H9 (cell line): ENCODE data around the gene LIPH. TPM values are rescaled to one million over a fixed set of nuclear protein-coding genes. Genes with fewer than 3 reads are reported as not detected.

Experiments
- DNase-seq: peaks from one replicate; pipeline ENCODE4 v3.0.0-alpha.2; 2017
- H2AFZ ChIP-seq: one replicate; pipeline ENCODE4 v1.6.1; 2013; ENCODE audit warnings: mild to moderate bottlenecking, low read length, control low read depth, moderate library complexity
- H2AK5ac ChIP-seq: 2 replicates; pipeline ENCODE4 v1.6.1; 2013; ENCODE audit warnings: low read length, control low read depth, mixed read lengths; ENCODE audit not compliant: insufficient read length
- H2BK120ac ChIP-seq: one replicate; pipeline ENCODE4 v1.6.1; 2013; ENCODE audit warnings: low read depth, mild to moderate bottlenecking, low read length, control low read depth, inconsistent platforms; ENCODE audit not compliant: poor library complexity, severe bottlenecking
- H2BK12ac ChIP-seq: 2 replicates; pipeline ENCODE4 v1.6.1; 2013; ENCODE audit warnings: low read length, control low read depth, mixed read lengths, low read depth; ENCODE audit not compliant: insufficient read length
- H2BK15ac ChIP-seq: 2 replicates; pipeline ENCODE4 v1.6.1; 2013; ENCODE audit warnings: low read depth, low read length, control low read depth
- H2BK20ac ChIP-seq: one replicate; pipeline ENCODE4 v1.6.1; 2013; ENCODE audit warnings: low read depth, mild to moderate bottlenecking, low read length, control low read depth, inconsistent platforms; ENCODE audit not compliant: poor library complexity, severe bottlenecking
- H2BK5ac ChIP-seq: 2 replicates; pipeline ENCODE4 v1.6.1; 2013; ENCODE audit warnings: low read length, control low read depth, mixed read lengths; ENCODE audit not compliant: insufficient read length
- H3K14ac ChIP-seq: 2 replicates; pipeline ENCODE4 v1.6.1; 2013; ENCODE audit warnings: low read length, control low read depth; ENCODE audit not compliant: insufficient read depth
- H3K18ac ChIP-seq: 2 replicates; pipeline ENCODE4 v1.6.1; 2013; ENCODE audit warnings: low read depth, mild to moderate bottlenecking, mixed read lengths, low read length, control low read depth; ENCODE audit not compliant: insufficient read length
- H3K23ac ChIP-seq: 2 replicates; pipeline ENCODE4 v1.6.1; 2013; ENCODE audit warnings: low read length, control low read depth, mixed read lengths, low read depth; ENCODE audit not compliant: insufficient read length
- H3K23me2 ChIP-seq: 2 replicates; pipeline ENCODE4 v1.6.1; 2013; ENCODE audit warnings: low read depth, mild to moderate bottlenecking, mixed read lengths, low read length, control low read depth; ENCODE audit not compliant: insufficient read length, poor library complexity, severe bottlenecking
- H3K27ac ChIP-seq: 2 replicates; pipeline ENCODE4 v1.5.1; 2013; ENCODE audit warnings: low read length, control low read depth, mixed read lengths, low read depth; ENCODE audit not compliant: insufficient read length
- H3K27me3 ChIP-seq: 2 replicates; pipeline ENCODE4 v1.6.1; 2013; ENCODE audit warnings: low read length, control low read depth, inconsistent platforms; ENCODE audit not compliant: insufficient read depth
- H3K4ac ChIP-seq: 2 replicates; pipeline ENCODE4 v1.6.1; 2013; ENCODE audit warnings: low read depth, mild to moderate bottlenecking, control low read depth, inconsistent platforms, low read length, moderate library complexity
- H3K4me1 ChIP-seq: 2 replicates; pipeline ENCODE4 v1.6.1; 2013; ENCODE audit warnings: low read length, control low read depth, inconsistent platforms; ENCODE audit not compliant: insufficient read depth
- H3K4me2 ChIP-seq: 2 replicates; pipeline ENCODE4 v1.6.1; 2013; ENCODE audit warnings: low read length, control low read depth, mixed read lengths; ENCODE audit not compliant: insufficient read length, insufficient read depth
- H3K56ac ChIP-seq: 2 replicates; pipeline ENCODE4 v1.6.1; 2013; ENCODE audit warnings: low read depth, mild to moderate bottlenecking, mixed read lengths, low read length, control low read depth; ENCODE audit not compliant: insufficient read length
- H3K79me1 ChIP-seq: 2 replicates; pipeline ENCODE4 v1.6.1; 2013; ENCODE audit warnings: low read depth, mild to moderate bottlenecking, moderate library complexity, low read length, control low read depth, inconsistent platforms; ENCODE audit not compliant: insufficient read depth, poor library complexity, severe bottlenecking
- H3K79me2 ChIP-seq: 2 replicates; pipeline ENCODE4 v1.6.1; 2013; ENCODE audit warnings: low read length, control low read depth, inconsistent platforms; ENCODE audit not compliant: insufficient read depth
- H3K9ac ChIP-seq: 2 replicates; pipeline ENCODE4 v1.6.1; 2013; ENCODE audit warnings: low read length, control low read depth, mixed read lengths; ENCODE audit not compliant: insufficient read length; ENCODE audit errors: extremely low read depth
- H3K9me3 ChIP-seq: one replicate; pipeline ENCODE4 v1.6.1; 2013; ENCODE audit warnings: low read depth, low read length, inconsistent platforms; ENCODE audit not compliant: control insufficient read depth
- H3T11ph ChIP-seq: one replicate; pipeline ENCODE4 v1.6.1; 2013; ENCODE audit warnings: mild to moderate bottlenecking, low read length, control low read depth, inconsistent platforms
- H4K20me1 ChIP-seq: one replicate; pipeline ENCODE4 v1.6.1; 2013; ENCODE audit not compliant: control insufficient read depth, insufficient read length, insufficient read depth
- H4K5ac ChIP-seq: 2 replicates; pipeline ENCODE4 v1.6.1; 2013; ENCODE audit warnings: low read depth, mild to moderate bottlenecking, mixed read lengths, low read length, control low read depth; ENCODE audit not compliant: insufficient read length
- H4K8ac ChIP-seq: replicated peaks from 2 replicates; pipeline ENCODE4 v1.6.1; 2013; ENCODE audit warnings: low read length, control low read depth, mixed read lengths, low read depth; ENCODE audit not compliant: insufficient read length
- H4K91ac ChIP-seq: 2 replicates; pipeline ENCODE4 v1.6.1; 2013; ENCODE audit warnings: low read depth, mild to moderate bottlenecking, moderate library complexity, mixed read lengths, low read length, control low read depth; ENCODE audit not compliant: insufficient read length
- H3K27ac Mint-ChIP-seq, 3 experiments: 2 replicates in 2 of 3; 3 replicates in 1 of 3; pipeline ENCODE4 v1.8.0; 2020 to 2021; ENCODE audit warnings: mixed read lengths in 3 of 3, mild to moderate bottlenecking in 1 of 3, moderate library complexity in 1 of 3
- H3K27me3 Mint-ChIP-seq: 2 replicates; pipeline ENCODE4 v1.8.0; 2021; ENCODE audit warnings: low read depth, mild to moderate bottlenecking, moderate library complexity, mixed read lengths
- H3K36me3 Mint-ChIP-seq, 3 experiments: 2 replicates in 2 of 3; 3 replicates in 1 of 3; pipeline ENCODE4 v1.8.0; 2020 to 2021; ENCODE audit warnings: low read depth in 3 of 3, mixed read lengths in 3 of 3; ENCODE audit not compliant: insufficient read depth in 1 of 3
- H3K4me1 Mint-ChIP-seq, 2 experiments: 2 replicates each; pipeline ENCODE4 v1.8.0; 2020; ENCODE audit warnings: mixed read lengths in 2 of 2
- H3K4me3 Mint-ChIP-seq, 2 experiments: 2 replicates in 1 of 2; 3 replicates in 1 of 2; pipeline ENCODE4 v1.8.0; 2020 to 2021; ENCODE audit warnings: mild to moderate bottlenecking in 2 of 2, mixed read lengths in 2 of 2, moderate library complexity in 1 of 2
- H3K9me3 Mint-ChIP-seq, 2 experiments: 2 replicates in 1 of 2; 3 replicates in 1 of 2; pipeline ENCODE4 v1.8.0; 2020; ENCODE audit warnings: mild to moderate bottlenecking in 2 of 2, mixed read lengths in 2 of 2, moderate library complexity in 1 of 2
- whole genome bisulfite sequencing: extraction: QIAGEN DNeasy Blood & Tissue Kit; methylation state at CpG from one replicate; pipeline ENCODE4 v1.1.7; 2013; ENCODE audit warnings: missing lambda C conversion rate, low lambda C conversion rate, mixed read lengths; ENCODE audit not compliant: insufficient read length; ENCODE audit errors: extremely low coverage; 5-methylcytosine and 5-hydroxymethylcytosine counted together
- total RNA-seq: library from RNA; stranded (reverse); gene quantifications from 2 replicates; pipeline ENCODE4 v1.2.1, GENCODE V29; 2021
- TF ChIP-seq, protein P1 (sequence below): fragments of 200-600 bp; sonication (generic); conservative IDR thresholded peaks from 3 replicates; pipeline ENCODE4 v1.8.0; 2021; ENCODE audit warnings: antibody characterized with exemption, mild to moderate bottlenecking

LIPH gene
- total RNA-seq, 1 experiment from 2014 or later: 0.17 TPM

DNA sequence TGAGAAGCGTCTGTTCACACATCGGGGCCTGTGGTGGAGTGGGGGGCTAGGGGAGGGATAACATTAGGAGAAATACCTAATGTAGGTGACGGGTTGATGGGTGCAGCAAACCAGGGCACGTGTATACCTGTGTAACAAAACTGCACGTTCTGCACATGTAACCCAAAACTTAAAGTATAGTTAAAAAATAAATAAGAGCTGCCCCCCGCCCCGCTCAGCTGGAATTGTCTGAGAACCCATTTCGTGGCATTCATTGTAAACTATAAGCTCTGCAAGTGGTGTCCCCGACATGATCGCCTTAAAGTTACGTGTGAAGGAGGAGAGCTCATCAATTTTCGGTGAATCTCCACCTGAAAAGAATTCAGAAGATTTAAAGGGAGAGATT, 7.3 kb upstream of the LIPH start:
- Histone ChIP-seq H3K14ac (no peak overlapping the region), H3K4me2 (no peak overlapping the region), H3K4me1 (0 out of 2 replicates have a peak, but pooled peaks cover 5% of the 10 kb centered on the region), H2AK5ac (no peak overlapping the region), H3K79me2 (no peaks in the 10 kb centered on the region), H3K79me1 (no peaks in the 10 kb centered on the region), H3K23ac (no peak overlapping the region), H3K9me3 (no peaks in the 10 kb centered on the region), H2BK5ac (no peak overlapping the region), H3K27me3 (no peaks in the 10 kb centered on the region; the same call in 1 of the 2 replicates), H4K20me1 (no peaks in the 10 kb centered on the region), H2AFZ (no peak overlapping the region), H4K91ac (no peak overlapping the region), H3K9ac (no peak overlapping the region), H3K27ac (no peak overlapping the region), H2BK20ac (no peak overlapping the region), H2BK120ac (no peak overlapping the region), H2BK12ac (no peak overlapping the region), H3K4ac (no peak overlapping the region), H2BK15ac (no peak overlapping the region), H4K5ac (no peak overlapping the region), H3T11ph (no peak overlapping the region), H3K56ac (no peak overlapping the region), H3K23me2 (no peaks in the 10 kb centered on the region), H3K18ac (no peak overlapping the region), H4K8ac (no peak overlapping the region)
- no CpG with 5 or more reads among the region's 12 CpGs for WGBS
- H3K4me3 Mint-ChIP-seq: peak overlapping the region in 1 of 2 experiments; percentile 42; a peak in 1 of 5 replicates
- TF ChIP-seq, protein P1, sequence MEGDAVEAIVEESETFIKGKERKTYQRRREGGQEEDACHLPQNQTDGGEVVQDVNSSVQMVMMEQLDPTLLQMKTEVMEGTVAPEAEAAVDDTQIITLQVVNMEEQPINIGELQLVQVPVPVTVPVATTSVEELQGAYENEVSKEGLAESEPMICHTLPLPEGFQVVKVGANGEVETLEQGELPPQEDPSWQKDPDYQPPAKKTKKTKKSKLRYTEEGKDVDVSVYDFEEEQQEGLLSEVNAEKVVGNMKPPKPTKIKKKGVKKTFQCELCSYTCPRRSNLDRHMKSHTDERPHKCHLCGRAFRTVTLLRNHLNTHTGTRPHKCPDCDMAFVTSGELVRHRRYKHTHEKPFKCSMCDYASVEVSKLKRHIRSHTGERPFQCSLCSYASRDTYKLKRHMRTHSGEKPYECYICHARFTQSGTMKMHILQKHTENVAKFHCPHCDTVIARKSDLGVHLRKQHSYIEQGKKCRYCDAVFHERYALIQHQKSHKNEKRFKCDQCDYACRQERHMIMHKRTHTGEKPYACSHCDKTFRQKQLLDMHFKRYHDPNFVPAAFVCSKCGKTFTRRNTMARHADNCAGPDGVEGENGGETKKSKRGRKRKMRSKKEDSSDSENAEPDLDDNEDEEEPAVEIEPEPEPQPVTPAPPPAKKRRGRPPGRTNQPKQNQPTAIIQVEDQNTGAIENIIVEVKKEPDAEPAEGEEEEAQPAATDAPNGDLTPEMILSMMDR: no peak
- H3K4me1 Mint-ChIP-seq: peaks cover 39 to 41% of the 10 kb centered on the region in 2 experiments
- no peak overlapping the region for H3K27ac Mint-ChIP-seq
- H3K27me3 Mint-ChIP-seq: peaks cover 2% of the 10 kb centered on the region
- DNase-seq: no peak
- H3K36me3 Mint-ChIP-seq: no peaks in the 10 kb centered on the region; a peak in 1 of 7 replicates
- no peaks in the 10 kb centered on the region for H3K9me3 Mint-ChIP-seq
